ENCODE measurements around the gene SPON1. TPM values are rescaled to one million over a fixed set of nuclear protein-coding genes. Genes with fewer than 3 reads are reported as not detected.

Gene SPON1
- polyA plus RNA-seq, 2 of the 4 experiments (the other 2 are of a cell fraction), result not detected

DNA sequence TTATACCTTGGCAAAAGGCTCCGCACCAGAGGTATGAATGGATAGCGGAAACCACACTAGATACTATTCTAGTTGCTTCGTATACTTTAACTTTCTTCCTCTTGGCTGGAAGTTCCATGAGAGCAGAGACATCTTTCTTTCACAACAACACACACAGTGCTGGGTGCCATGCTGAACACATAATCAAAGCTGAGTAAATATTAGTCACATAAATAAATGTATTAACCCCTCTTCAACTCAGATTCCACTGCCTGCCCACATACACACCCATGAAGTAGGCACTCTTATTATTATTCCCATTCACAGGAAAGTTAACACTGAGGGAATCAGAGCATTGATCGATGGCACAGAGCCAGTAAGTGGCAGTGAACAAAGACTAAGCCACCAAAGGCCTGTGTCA, 35.4 kb downstream of the SPON1 start:
- Histone ChIP-seq H3K9me3 (peaks cover 19% of the 10 kb centered on the region), H3K4me2 (no peak overlapping the region), H3K27ac (no peak overlapping the region), H3K4me3 (no peak overlapping the region), H3K4me1 (peaks cover 7% of the 10 kb centered on the region)
- FAIRE-seq (no peak), DNase-seq (ENCODE audit: low read depth in 1 of 2, low spot score in 1 of 2) (no peak), ATAC-seq (no peak)
- WGBS (ENCODE audit: missing lambda C conversion rate), result 53% methylated on average over 4 of the region's 4 CpGs
- CTCF ChIA-PET, result interaction anchor here (1.5 kb wide), 1 partner anchor 12 kb away, joined by 5 read pairs; no protein-coding TSS in a partner anchor
- POLR2A ChIA-PET, result no interaction called here
- TF ChIP-seq, protein P1, sequence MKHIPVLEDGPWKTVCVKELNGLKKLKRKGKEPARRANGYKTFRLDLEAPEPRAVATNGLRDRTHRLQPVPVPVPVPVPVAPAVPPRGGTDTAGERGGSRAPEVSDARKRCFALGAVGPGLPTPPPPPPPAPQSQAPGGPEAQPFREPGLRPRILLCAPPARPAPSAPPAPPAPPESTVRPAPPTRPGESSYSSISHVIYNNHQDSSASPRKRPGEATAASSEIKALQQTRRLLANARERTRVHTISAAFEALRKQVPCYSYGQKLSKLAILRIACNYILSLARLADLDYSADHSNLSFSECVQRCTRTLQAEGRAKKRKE (CRISPR knock-in tag; IDR thresholded peaks at IDR 0.05; ENCODE audit: low read depth), result no peak
- no peak for TF ChIP-seq KDM1A (IDR thresholded peaks at IDR 0.05; ENCODE audit: low read depth)
- no peak for TF ChIP-seq NPAS2 (CRISPR knock-in tag; IDR thresholded peaks at IDR 0.05; ENCODE audit: borderline replicate concordance)
- no peak for TF ChIP-seq TP53 (CRISPR knock-in tag; IDR thresholded peaks at IDR 0.05)
- TF ChIP-seq CHD4 (IDR thresholded peaks at IDR 0.05; ENCODE audit: borderline replicate concordance), result no peak
- TF ChIP-seq SREBF2 (IDR thresholded peaks at IDR 0.05), result no peak
- no peak for TF ChIP-seq FOSL2 (IDR thresholded peaks at IDR 0.05)
- no peak for TF ChIP-seq FOSL2 (CRISPR knock-in tag; IDR thresholded peaks at IDR 0.05)
- no peak for TF ChIP-seq CHD2 (IDR thresholded peaks at IDR 0.05; ENCODE audit: low read length, partially characterized antibody)
- no peak for TF ChIP-seq ZNF302 (CRISPR knock-in tag; IDR thresholded peaks at IDR 0.05)
- TF ChIP-seq JUNB (IDR thresholded peaks at IDR 0.05), result no peak
- no peak for TF ChIP-seq MAZ (IDR thresholded peaks at IDR 0.05; ENCODE audit: borderline replicate concordance, low read depth, low read length)
- TF ChIP-seq CEBPB (IDR thresholded peaks at IDR 0.05), result no peak
- no peak for TF ChIP-seq EP300 (IDR thresholded peaks at IDR 0.05)

DNA sequence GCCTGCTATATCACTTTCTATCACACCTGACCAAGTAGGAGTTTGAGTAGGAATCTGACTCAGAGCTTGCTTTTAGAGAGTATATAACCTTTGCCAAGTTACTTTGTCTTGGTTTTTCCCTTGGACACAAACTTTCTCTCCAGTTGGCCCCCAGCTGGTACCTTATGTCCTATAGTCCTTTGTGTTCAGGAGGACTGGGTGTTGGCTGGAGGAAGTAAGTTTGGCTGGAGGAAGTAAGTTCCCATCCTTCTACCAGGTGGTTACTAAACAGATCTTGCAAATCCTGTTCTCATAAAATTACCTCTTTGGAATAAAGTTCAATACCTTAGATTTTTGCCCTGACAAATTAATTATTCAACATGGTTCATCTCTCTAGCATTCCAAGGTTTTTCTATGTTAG, 37.2 kb downstream of the SPON1 start:
- POLR2A ChIA-PET, result no interaction called here

DNA sequence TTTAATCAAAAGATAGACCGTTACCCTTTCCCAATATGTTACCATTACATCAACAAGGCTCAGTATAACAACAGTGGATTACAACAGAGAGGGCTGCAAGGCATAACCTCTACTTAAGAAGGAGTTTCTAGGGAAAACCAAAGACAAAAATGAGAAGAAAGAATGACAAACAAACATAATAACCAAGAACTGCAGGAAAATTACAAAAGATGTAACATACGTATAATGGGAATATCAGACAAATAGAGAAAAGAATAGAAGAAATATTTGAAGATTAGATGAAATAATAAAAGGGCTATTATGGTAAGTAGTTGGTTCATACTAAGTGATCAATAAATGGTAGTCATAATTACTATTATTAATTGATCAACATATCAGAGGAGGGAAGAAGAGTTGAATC, 39.1 kb downstream of the SPON1 start:
- no peak for TF ChIP-seq TP53 (CRISPR knock-in tag; IDR thresholded peaks at IDR 0.05)
- no peak for TF ChIP-seq FOSB (CRISPR knock-in tag; IDR thresholded peaks at IDR 0.05)
- TF ChIP-seq, protein P2, sequence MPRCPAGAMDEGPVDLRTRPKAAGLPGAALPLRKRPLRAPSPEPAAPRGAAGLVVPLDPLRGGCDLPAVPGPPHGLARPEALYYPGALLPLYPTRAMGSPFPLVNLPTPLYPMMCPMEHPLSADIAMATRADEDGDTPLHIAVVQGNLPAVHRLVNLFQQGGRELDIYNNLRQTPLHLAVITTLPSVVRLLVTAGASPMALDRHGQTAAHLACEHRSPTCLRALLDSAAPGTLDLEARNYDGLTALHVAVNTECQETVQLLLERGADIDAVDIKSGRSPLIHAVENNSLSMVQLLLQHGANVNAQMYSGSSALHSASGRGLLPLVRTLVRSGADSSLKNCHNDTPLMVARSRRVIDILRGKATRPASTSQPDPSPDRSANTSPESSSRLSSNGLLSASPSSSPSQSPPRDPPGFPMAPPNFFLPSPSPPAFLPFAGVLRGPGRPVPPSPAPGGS (IDR thresholded peaks at IDR 0.05), result no peak
- no peak for TF ChIP-seq HDAC2 (IDR thresholded peaks at IDR 0.05)
- TF ChIP-seq ZNF302 (CRISPR knock-in tag; IDR thresholded peaks at IDR 0.05), result no peak
- TF ChIP-seq GATA3 (IDR thresholded peaks at IDR 0.05; ENCODE audit: borderline replicate concordance), result no peak
- no peak for TF ChIP-seq CBX8 (IDR thresholded peaks at IDR 0.05)
- TF ChIP-seq TFCP2L1 (CRISPR knock-in tag; IDR thresholded peaks at IDR 0.05), result no peak
- no peak for TF ChIP-seq CHD4 (IDR thresholded peaks at IDR 0.05; ENCODE audit: borderline replicate concordance)
- TF ChIP-seq, protein P3, sequence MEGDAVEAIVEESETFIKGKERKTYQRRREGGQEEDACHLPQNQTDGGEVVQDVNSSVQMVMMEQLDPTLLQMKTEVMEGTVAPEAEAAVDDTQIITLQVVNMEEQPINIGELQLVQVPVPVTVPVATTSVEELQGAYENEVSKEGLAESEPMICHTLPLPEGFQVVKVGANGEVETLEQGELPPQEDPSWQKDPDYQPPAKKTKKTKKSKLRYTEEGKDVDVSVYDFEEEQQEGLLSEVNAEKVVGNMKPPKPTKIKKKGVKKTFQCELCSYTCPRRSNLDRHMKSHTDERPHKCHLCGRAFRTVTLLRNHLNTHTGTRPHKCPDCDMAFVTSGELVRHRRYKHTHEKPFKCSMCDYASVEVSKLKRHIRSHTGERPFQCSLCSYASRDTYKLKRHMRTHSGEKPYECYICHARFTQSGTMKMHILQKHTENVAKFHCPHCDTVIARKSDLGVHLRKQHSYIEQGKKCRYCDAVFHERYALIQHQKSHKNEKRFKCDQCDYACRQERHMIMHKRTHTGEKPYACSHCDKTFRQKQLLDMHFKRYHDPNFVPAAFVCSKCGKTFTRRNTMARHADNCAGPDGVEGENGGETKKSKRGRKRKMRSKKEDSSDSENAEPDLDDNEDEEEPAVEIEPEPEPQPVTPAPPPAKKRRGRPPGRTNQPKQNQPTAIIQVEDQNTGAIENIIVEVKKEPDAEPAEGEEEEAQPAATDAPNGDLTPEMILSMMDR (IDR thresholded peaks at IDR 0.05), result no peak
- no peak for TF ChIP-seq POLR2A (IDR thresholded peaks at IDR 0.05; ENCODE audit: low read length)
- no peak for TF ChIP-seq FOXS1 (CRISPR knock-in tag; IDR thresholded peaks at IDR 0.05)
- TF ChIP-seq NR3C1 (IDR thresholded peaks at IDR 0.05), result no peak
- TF ChIP-seq EP300 (IDR thresholded peaks at IDR 0.05), result no peak
- ChIA-PET POLR2A (no interaction called here), CTCF (interaction anchor here (1.1 to 1.5 kb wide), 3 partner anchors 12 to 146 kb away, joined by 3 to 5 read pairs (median 4); no protein-coding TSS in a partner anchor)
- Histone ChIP-seq H3K4me3 (no peak overlapping the region), H3K4me2 (no peak overlapping the region), H3K9me3 (peaks cover 19% of the 10 kb centered on the region), H3K4me1 (no peaks in the 10 kb centered on the region), H3K27ac (no peak overlapping the region)
- FAIRE-seq, result no peak
- no peak for DNase-seq (ENCODE audit: low read depth in 1 of 2, low spot score in 1 of 2)
- no peak for ATAC-seq
- WGBS (ENCODE audit: missing lambda C conversion rate), result 64% methylated on average over 2 of the region's 2 CpGs

More for the DNA sequence above, 37.2 kb downstream of the SPON1 start:
- H3K4me2 ChIP-seq, result no peak overlapping the region
- DNase-seq (ENCODE audit: low read depth in 1 of 2, low spot score in 1 of 2) (no peak), ATAC-seq (no peak), FAIRE-seq (no peak)
- peaks cover 19% of the 10 kb centered on the region for H3K9me3 ChIP-seq
- no peak overlapping the region for H3K4me3 ChIP-seq
- CTCF ChIA-PET, result interaction anchor here (1.4 kb wide), 2 partner anchors 9 to 11 kb away, joined by 3 to 4 read pairs; no protein-coding TSS in a partner anchor
- H3K4me1 ChIP-seq, result no peaks in the 10 kb centered on the region
- H3K27ac ChIP-seq, result no peak overlapping the region
- TF ChIP-seq EP300 (IDR thresholded peaks at IDR 0.05), result no peak
- TF ChIP-seq HDAC2 (IDR thresholded peaks at IDR 0.05), result no peak
- TF ChIP-seq NFE2L2 (conservative IDR thresholded peaks at IDR 0.05; ENCODE audit: low read length), result no peak
- no peak for TF ChIP-seq ZSCAN20 (CRISPR knock-in tag; IDR thresholded peaks at IDR 0.05)
- TF ChIP-seq HEYL (CRISPR knock-in tag; IDR thresholded peaks at IDR 0.05), result no peak
- TF ChIP-seq HOXB5 (CRISPR knock-in tag; IDR thresholded peaks at IDR 0.05), result no peak
- TF ChIP-seq CHD2 (IDR thresholded peaks at IDR 0.05; ENCODE audit: low read length, partially characterized antibody), result no peak
- TF ChIP-seq CEBPB (IDR thresholded peaks at IDR 0.05), result no peak
- no peak for TF ChIP-seq ZNF302 (CRISPR knock-in tag; IDR thresholded peaks at IDR 0.05)

All from A549 (cell line).